Liver (tissue), 9 donors: ENCODE data around the gene REPS2. TPM values are rescaled to one million over a fixed set of nuclear protein-coding genes. Genes with fewer than 3 reads are reported as not detected.

Experiments
- DNase-seq: peaks from one replicate; pipeline ENCODE4 v3.0.0-alpha.2; 2017; ENCODE audit warnings: low spot score
- H3K27ac ChIP-seq, 2 donors: one replicate each; pipeline ENCODE4 v1.7.0; 2013; ENCODE audit warnings: inconsistent platforms in 2 of 2, low read length in 2 of 2, control low read depth in 1 of 2, low read depth in 1 of 2, mild to moderate bottlenecking in 1 of 2
- H3K27me3 ChIP-seq, 4 donors: one replicate each; pipeline versions ENCODE4 v1.6.1 to v1.7.0; 2013; ENCODE audit warnings: low read length in 3 of 4, inconsistent platforms in 1 of 4, mild to moderate bottlenecking in 1 of 4, moderate library complexity in 1 of 4; ENCODE audit not compliant: control insufficient read depth in 4 of 4, insufficient read depth in 4 of 4
- H3K36me3 ChIP-seq, 4 donors: one replicate each; pipeline versions ENCODE4 v1.6.1 to v1.7.0; 2013; ENCODE audit warnings: low read length in 3 of 4, mild to moderate bottlenecking in 3 of 4, low read depth in 1 of 4, moderate library complexity in 1 of 4; ENCODE audit not compliant: control insufficient read depth in 4 of 4, insufficient read depth in 3 of 4
- H3K4me1 ChIP-seq, 4 donors: one replicate each; pipeline versions ENCODE4 v1.6.1 to v1.7.0; 2013; ENCODE audit warnings: low read length in 3 of 4, mild to moderate bottlenecking in 3 of 4, moderate library complexity in 1 of 4; ENCODE audit not compliant: control insufficient read depth in 4 of 4, insufficient read depth in 4 of 4
- H3K4me3 ChIP-seq, 3 donors: one replicate each; pipeline versions ENCODE4 v1.6.1 to v1.7.0; 2013; ENCODE audit warnings: low read length in 3 of 3, control low read depth in 1 of 3, low read depth in 1 of 3, mild to moderate bottlenecking in 1 of 3
- H3K9ac ChIP-seq, 2 donors: one replicate each; pipeline ENCODE4 v1.7.0; 2013; ENCODE audit warnings: low read length in 2 of 2, mild to moderate bottlenecking in 2 of 2, moderate library complexity in 2 of 2, control low read depth in 1 of 2, low read depth in 1 of 2
- H3K9me3 ChIP-seq, 4 donors: one replicate each; pipeline versions ENCODE4 v1.6.1 to v1.7.0; 2013; ENCODE audit warnings: low read length in 3 of 4; ENCODE audit not compliant: control insufficient read depth in 4 of 4
- ATF3 ChIP-seq: IDR thresholded peaks from 2 replicates; pipeline ENCODE4 v1.6.1; 2016; ENCODE audit warnings: antibody characterized with exemption
- CTCF ChIP-seq: fragments of 150-350 bp; IDR thresholded peaks from 2 replicates; pipeline ENCODE4 v1.5.1; 2017; ENCODE audit warnings: improper control_type of control experiment, low read depth, low read length; ENCODE audit not compliant: missing input control
- FOXA1 ChIP-seq: IDR thresholded peaks from 2 replicates; pipeline ENCODE4 v1.6.1; 2016; ENCODE audit warnings: antibody characterized with exemption
- FOXA2 ChIP-seq: IDR thresholded peaks from 2 replicates; pipeline ENCODE4 v1.6.1; 2016; ENCODE audit warnings: antibody characterized with exemption
- GABPA ChIP-seq, 2 donors: IDR thresholded peaks in 1 of 2; conservative IDR thresholded peaks in 1 of 2; 2 replicates each; pipeline ENCODE4 v1.6.1; 2016; ENCODE audit warnings: antibody characterized with exemption in 2 of 2, mild to moderate bottlenecking in 1 of 2, moderate library complexity in 1 of 2
- HNF4A ChIP-seq, 2 donors: conservative IDR thresholded peaks; 2 replicates each; pipeline ENCODE4 v1.6.1; 2016; ENCODE audit warnings: antibody characterized with exemption in 2 of 2, mild to moderate bottlenecking in 2 of 2
- HNF4G ChIP-seq: IDR thresholded peaks from 2 replicates; pipeline ENCODE4 v1.6.1; 2016; ENCODE audit warnings: antibody characterized with exemption
- JUND ChIP-seq, 2 donors: IDR thresholded peaks; 2 replicates each; pipeline ENCODE4 v1.6.1; 2016; ENCODE audit warnings: antibody characterized with exemption in 2 of 2
- MAX ChIP-seq: IDR thresholded peaks from 2 replicates; pipeline ENCODE4 v1.6.1; 2016; ENCODE audit warnings: antibody characterized with exemption
- NR2F2 ChIP-seq: IDR thresholded peaks from 2 replicates; pipeline ENCODE4 v1.6.1; 2016; ENCODE audit warnings: antibody characterized with exemption
- RAD21 ChIP-seq, 2 donors: IDR thresholded peaks; 2 replicates each; pipeline ENCODE4 v1.6.1; 2016; ENCODE audit warnings: antibody characterized with exemption in 2 of 2, mild to moderate bottlenecking in 2 of 2
- SP1 ChIP-seq: IDR thresholded peaks from 2 replicates; pipeline ENCODE4 v1.6.1; 2018; ENCODE audit warnings: antibody characterized with exemption, mild to moderate bottlenecking
- TAF1 ChIP-seq: conservative IDR thresholded peaks from 2 replicates; pipeline ENCODE4 v1.6.1; 2016; ENCODE audit warnings: antibody characterized with exemption, mild to moderate bottlenecking
- YY1 ChIP-seq: IDR thresholded peaks from 2 replicates; pipeline ENCODE4 v1.6.1; 2016; ENCODE audit warnings: antibody characterized with exemption, mild to moderate bottlenecking
- WGBS: extraction: QIAGEN DNeasy Blood & Tissue Kit; methylation state at CpG from one replicate; pipeline ENCODE4 v1.1.7; 2013; 5-methylcytosine and 5-hydroxymethylcytosine counted together
- polyA plus RNA-seq, 2 donors: library from polyadenylated mRNA; stranded (reverse) in 1 of 2; unstranded in 1 of 2; fragments of 200-250 nt in 1 of 2; fragments of >200 nt in 1 of 2; fragmentation: Nextera tagmentation in 1 of 2; extraction: Ambion mirVana in 1 of 2; gene quantifications; one replicate each; pipeline versions ENCODE4 v1.2.1 to v1.2.3, GENCODE V29; 2013 to 2015
- total RNA-seq, 2 donors: library from RNA; depleted of rRNA; stranded (reverse); fragments of >200 nt; gene quantifications; one replicate each; pipeline ENCODE4 v1.2.3, GENCODE V29; 2014
- TF ChIP-seq, protein P1 (sequence below): IDR thresholded peaks from 2 replicates; pipeline ENCODE4 v1.6.1; 2016; ENCODE audit warnings: antibody characterized with exemption, mild to moderate bottlenecking
- donor health status: healthy.
- donor health status: healthy.
- donor health status: healthy.
- donor health status: healthy.
- donor health status: healthy.

Gene REPS2
- total and polyA plus RNA-seq, 4 donors, result 3.5 to 10.7 (median 6.2) TPM

- DNase-seq, result no peak
- Histone ChIP-seq H3K36me3 (no peaks in the 10 kb centered on the region), H3K27ac (no peak overlapping the region), H3K27me3 (peaks cover 0 to 2% (median 0%) of the 10 kb centered on the region in 4 donors), H3K4me1 (peaks cover 0 to 11% (median 8%) of the 10 kb centered on the region in 4 donors), H3K9me3 (no peaks in the 10 kb centered on the region), H3K9ac (no peak overlapping the region), H3K4me3 (no peak overlapping the region)
- WGBS, result 32% methylated on average over 2 of the region's 2 CpGs
- TF ChIP-seq HNF4A (conservative IDR thresholded peaks at IDR 0.05) (no peak), NR2F2 (no peak), JUND (IDR thresholded peaks at IDR 0.05) (no peak), FOXA1 (no peak), MAX (no peak), TAF1 (no peak), RAD21 (IDR thresholded peaks at IDR 0.05) (no peak), HNF4G (no peak), YY1 (no peak), ATF3 (no peak), GABPA (IDR thresholded peaks at IDR 0.05 in 1 of 2, conservative IDR thresholded peaks at IDR 0.05 in 1 of 2) (no peak)
- TF ChIP-seq, protein P1, sequence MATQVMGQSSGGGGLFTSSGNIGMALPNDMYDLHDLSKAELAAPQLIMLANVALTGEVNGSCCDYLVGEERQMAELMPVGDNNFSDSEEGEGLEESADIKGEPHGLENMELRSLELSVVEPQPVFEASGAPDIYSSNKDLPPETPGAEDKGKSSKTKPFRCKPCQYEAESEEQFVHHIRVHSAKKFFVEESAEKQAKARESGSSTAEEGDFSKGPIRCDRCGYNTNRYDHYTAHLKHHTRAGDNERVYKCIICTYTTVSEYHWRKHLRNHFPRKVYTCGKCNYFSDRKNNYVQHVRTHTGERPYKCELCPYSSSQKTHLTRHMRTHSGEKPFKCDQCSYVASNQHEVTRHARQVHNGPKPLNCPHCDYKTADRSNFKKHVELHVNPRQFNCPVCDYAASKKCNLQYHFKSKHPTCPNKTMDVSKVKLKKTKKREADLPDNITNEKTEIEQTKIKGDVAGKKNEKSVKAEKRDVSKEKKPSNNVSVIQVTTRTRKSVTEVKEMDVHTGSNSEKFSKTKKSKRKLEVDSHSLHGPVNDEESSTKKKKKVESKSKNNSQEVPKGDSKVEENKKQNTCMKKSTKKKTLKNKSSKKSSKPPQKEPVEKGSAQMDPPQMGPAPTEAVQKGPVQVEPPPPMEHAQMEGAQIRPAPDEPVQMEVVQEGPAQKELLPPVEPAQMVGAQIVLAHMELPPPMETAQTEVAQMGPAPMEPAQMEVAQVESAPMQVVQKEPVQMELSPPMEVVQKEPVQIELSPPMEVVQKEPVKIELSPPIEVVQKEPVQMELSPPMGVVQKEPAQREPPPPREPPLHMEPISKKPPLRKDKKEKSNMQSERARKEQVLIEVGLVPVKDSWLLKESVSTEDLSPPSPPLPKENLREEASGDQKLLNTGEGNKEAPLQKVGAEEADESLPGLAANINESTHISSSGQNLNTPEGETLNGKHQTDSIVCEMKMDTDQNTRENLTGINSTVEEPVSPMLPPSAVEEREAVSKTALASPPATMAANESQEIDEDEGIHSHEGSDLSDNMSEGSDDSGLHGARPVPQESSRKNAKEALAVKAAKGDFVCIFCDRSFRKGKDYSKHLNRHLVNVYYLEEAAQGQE, result no peak
Observed at GRCh38 chrX:16986169-16986568, 39.7 kb downstream of the REPS2 start.

GRCh38 chrX:16989750-16990149, 43.3 kb downstream of the REPS2 start:
- no peaks in the 10 kb centered on the region for H3K27me3 ChIP-seq
- peaks cover 0 to 11% (median 8%) of the 10 kb centered on the region in 4 donors for H3K4me1 ChIP-seq
- no peaks in the 10 kb centered on the region for H3K9me3 ChIP-seq
- H3K9ac ChIP-seq, result no peak overlapping the region
- no peaks in the 10 kb centered on the region for H3K36me3 ChIP-seq
- no peak for DNase-seq
- no peak overlapping the region for H3K4me3 ChIP-seq
- H3K27ac ChIP-seq, result no peak overlapping the region
- TF ChIP-seq HNF4A (conservative IDR thresholded peaks at IDR 0.05), result no peak
- TF ChIP-seq CTCF, result no peak
- no peak for TF ChIP-seq MAX
- TF ChIP-seq SP1, result no peak
- TF ChIP-seq, protein P1, result no peak
- no peak for TF ChIP-seq RAD21 (IDR thresholded peaks at IDR 0.05)
- TF ChIP-seq NR2F2, result no peak
- no peak for TF ChIP-seq JUND (IDR thresholded peaks at IDR 0.05)
- no peak for TF ChIP-seq HNF4G
- TF ChIP-seq YY1, result no peak
- TF ChIP-seq GABPA (IDR thresholded peaks at IDR 0.05 in 1 of 2, conservative IDR thresholded peaks at IDR 0.05 in 1 of 2), result no peak
- no peak for TF ChIP-seq TAF1
- TF ChIP-seq FOXA2, result no peak
- no peak for TF ChIP-seq FOXA1
